Activated CD8-positive, alpha-beta memory T cell treated with anti-CD3 and anti-CD28 coated beads, Interleukin-2, amount 50 U/mL, for 24 hours (primary cell): Measurements from ENCODE around the gene PSMA5.
"Not testable (repeated sequence)": the region's sequence is repeated elsewhere in the genome, so short reads cannot be mapped to it uniquely, and the experiment has no call there.

Experiments
- DNase-seq: peaks from one replicate; pipeline ENCODE4 v3.0.0-alpha.2; 2020; ENCODE audit errors: extremely low read depth

PSMA5 gene

DNA sequence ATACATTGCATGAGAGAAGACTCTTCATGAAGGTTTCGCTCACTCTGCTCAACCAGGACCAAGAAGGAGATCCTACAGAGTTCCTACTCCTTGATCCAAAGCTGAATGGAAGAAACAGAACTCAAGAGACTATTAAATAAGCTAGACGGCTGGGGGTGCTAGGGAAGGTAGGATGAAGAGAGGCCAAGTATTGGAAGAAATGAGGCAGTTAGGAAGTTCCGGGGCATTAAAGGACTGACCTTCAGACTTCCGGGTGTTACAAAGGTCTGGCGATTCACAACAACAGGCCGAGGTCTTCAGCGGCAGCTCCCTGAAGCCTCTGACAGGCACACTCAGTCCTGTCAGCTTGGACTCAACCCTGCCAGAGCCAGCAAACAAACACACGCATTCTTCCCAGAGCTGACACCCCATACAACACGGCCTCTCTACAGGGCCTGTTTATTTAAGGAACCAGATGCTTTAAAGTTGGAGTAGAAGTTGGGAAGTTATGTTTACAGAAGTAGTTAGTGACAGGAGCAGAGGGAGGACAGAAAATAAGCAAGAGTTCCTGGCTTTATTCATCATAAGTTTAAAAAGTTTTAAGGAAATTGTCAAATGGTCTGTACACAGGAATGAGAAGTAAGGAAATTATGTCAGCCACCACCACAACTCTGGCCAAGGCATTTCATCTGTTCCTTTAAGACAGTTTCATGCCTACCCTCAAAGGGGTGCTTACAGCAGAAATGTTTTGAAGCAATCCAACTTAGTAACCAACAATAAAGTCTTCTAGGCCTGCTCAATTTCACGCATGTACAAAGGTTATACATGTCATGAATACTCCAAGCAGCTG, 33.2 kb downstream of the PSMA5 start:
- DNase-seq: no peak

DNA sequence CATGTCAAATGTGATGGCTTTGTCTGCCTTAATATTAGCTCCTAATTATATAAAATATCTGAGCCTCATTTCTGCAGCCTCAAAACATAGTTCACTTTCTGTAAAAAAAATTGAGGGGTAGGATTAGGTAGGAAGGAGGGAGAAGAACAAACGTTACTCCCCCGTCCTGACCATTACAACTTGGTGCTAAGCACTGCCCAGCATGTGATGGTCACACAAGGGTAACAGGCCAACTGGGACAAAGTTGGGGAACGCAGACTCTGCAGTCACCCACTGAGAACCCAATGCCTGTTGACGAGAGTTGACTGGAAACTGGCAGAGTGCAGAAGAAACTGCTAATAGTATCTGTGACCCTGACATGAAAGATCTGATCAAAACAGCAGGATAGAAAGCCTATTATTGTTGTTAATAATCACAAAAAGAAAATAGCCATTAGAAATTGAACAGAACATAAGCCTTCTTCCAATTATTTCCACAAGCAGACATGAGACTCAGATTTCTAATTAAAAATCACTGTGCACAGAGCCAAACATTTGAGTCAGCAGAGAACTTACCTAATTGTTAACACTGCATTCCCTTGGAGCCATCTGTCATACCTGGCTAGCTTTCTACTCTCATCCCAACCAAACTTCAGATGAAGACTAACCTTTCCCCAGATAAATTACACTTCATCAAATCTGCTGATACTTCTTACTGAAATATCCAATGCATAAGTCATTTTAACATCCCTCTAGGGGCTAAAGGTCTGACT, 34.0 kb downstream of the PSMA5 start:
- DNase-seq: no peak

DNA sequence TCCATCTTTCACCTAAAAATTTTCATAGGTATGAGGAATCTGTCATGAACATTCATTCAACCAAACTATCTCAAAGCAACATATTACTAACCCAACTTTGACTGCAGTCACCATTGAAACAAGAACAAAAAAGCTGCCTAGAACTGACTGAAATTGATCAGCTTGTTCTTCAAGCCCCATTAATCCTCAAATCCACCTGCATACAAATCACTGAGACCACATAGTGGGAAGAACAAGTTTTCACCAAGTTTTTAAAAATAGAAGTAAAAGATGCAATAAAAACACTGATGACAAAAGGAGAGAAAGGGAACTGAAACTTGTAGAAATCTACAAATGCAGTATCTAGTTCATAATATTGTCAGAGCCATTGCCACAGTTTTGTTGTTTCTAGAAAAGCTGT, 34.6 kb downstream of the PSMA5 start:
- DNase-seq: no peak

- no peak for DNase-seq
Measured at GRCh38 chr1:109391157-109391556, 35.1 kb downstream of the PSMA5 start.

- no peak for DNase-seq
Measured at GRCh38 chr1:109389638-109390341, 36.5 kb downstream of the PSMA5 start.

DNA sequence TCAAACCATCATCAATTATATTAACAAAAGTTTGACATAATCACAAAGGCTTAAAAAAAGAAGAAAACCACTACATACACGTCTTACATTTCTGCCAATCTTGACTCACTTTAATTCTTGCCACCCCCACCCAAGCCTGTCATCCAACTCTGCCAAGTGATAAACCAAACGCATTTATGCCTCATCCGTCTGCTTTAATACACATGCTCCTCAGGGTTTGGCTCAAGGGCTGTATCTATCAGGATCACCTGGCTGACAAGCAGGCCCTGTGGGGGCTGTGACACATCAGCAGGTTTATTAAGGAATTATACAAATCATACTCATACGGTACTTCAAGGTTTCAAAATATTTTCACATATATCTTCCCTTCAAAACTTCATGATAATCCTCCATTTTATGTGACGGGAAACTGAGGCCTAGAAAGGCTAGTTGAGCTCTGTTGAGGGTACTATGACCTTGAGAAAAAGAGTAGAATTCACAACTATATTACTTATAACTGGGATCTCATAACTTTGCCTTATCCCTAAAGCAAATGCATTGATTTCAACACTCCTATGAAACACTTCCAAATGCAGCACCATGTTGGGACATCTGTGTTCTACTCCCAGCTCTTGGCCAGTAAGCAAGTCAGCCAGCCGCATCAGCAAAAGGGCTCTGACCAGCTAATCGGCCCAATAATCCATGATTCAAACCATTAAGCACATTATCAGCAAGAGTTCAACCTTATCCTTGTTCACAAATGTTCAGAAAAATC, 37.2 kb downstream of the PSMA5 start:
- DNase-seq: no peak

DNA sequence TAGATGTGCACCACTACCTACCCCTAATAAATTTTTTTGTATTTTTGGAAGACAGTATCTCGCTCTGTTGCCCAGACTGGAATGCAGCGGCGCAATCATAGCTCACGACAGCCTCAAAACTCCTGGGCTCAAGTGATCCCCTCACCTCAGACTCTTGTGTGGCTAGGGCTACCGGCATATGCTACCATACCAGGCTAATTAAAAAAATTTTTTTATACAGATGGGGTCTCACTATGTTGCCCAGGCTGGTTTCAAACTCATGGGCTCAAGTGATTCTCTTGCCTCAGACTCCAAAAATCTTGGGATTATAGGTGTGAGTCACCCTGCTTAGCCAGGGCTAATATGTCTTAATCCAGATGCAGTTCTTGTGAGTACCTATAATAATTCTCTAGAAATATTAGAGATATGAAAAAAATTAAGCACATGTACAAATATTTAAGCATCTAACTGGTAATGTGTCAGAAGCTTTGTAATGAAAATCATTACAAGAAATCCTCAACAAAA, 38.0 kb downstream of the PSMA5 start:
- DNase-seq: no peak

- DNase-seq: no peak
Measured at GRCh38 chr1:109386054-109386717, 40.1 kb downstream of the PSMA5 start.

GRCh38 chr1:109385417-109385816, 40.8 kb downstream of the PSMA5 start:
- no peak for DNase-seq

DNA sequence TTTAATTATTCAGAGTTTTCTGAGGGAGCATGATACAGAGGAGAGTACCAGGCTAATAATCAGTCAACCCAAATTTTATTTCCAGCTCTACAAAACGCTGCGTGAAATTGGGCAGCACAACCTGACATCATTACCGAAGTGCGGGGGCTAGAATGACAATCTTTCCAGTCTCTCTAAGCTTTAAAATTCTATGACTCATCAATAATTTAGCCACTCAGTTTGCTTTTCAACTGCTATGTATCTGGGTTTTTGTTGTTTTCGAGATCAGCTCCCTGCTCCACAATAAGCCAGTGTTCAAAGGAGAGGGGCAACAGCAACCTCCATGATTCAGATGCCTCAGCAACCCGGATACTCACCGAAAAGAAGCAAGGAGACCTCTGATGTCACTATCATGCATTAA, 42.4 kb downstream of the PSMA5 start:
- no peak for DNase-seq

- no peak for DNase-seq
Measured at GRCh38 chr1:109383087-109383779, 43.0 kb downstream of the PSMA5 start.

DNA sequence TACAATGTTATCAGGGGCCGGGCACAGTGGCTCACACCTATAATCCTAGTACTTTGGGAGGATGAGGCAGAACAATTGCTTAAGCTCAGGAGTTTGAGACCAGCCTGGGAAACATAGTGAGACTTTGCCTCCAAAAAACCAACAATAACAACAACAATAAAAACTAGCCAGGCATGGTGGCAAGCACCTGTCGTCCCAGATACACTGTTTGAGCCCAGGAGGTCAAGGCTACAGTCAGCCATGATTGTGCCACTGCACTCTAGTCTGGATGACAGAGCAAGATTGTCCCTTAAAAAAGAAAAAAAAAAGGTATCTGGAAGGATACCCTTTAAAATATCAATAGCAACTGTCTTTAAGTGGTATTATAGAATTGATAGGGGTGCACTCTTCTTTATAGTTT, 44.7 kb downstream of the PSMA5 start:
- DNase-seq: no peak

- DNase-seq: no peak
Measured at GRCh38 chr1:109379907-109380306, 46.3 kb downstream of the PSMA5 start.

- no peak for DNase-seq
Measured at GRCh38 chr1:109379422-109379821, 46.8 kb downstream of the PSMA5 start.

- no peak for DNase-seq
Measured at GRCh38 chr1:109377698-109378097, 48.5 kb downstream of the PSMA5 start.

- DNase-seq: not testable (repeated sequence)
Measured at GRCh38 chr1:109373696-109374095, 52.6 kb downstream of the PSMA5 start.

DNA sequence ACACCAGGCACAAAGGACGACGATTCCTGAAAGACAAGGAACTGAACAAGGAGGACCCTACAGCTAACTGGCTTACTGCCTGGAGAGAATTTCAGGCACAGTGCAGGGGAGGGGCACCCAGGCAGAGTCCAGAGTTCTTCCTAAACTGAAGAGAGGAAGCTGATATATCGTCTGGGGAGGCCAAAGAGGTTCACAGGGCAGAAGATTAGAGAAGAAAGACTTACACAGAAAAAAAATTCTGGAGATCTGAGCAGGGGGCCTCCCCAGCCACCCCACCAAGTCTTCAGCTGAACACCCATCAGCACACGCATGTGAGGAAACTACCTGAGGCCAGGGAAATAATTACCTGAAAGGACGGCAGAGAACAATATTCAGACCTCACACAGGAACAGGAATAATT, 53.1 kb downstream of the PSMA5 start:
- no peak for DNase-seq

DNA sequence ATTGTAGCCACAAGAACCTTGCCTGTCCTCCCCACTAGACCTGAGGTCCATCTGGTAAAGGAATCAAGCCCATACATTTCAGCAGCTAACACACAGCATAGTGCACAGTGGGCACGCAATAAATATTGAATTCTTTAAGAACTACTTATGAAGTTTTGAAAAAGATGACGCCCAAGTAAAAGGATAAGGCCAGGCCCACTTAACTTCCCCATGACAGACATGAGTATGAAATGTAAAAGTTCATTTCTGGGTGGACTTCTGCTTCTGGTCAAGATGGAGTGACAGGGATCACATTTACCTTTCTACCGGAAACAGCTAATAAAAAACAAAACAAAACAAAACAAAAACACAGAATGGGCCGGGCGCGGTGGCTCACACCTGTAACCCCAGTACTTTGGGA, 54.0 kb downstream of the PSMA5 start:
- DNase-seq: no peak

DNA sequence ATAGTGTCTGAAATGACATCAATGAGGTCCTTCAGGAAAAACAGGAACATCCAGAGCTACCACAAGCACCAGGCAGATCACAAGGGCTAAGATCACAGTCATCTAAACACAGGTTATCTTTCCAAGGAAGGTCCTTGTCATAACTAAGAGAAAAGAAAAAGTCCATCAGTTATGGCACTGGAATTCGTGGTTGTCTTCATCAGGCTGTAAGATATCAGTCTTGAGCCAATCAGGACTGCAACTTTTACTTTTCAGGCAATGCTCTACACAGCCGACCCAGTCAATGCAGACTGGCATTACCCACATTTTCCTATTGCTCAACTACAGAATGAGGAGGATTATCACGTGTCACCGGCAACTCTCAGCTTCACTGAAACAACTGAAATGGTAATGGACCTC, 54.9 kb downstream of the PSMA5 start:
- no peak for DNase-seq

- no peak for DNase-seq
Measured at GRCh38 chr1:109370712-109371340, 55.4 kb downstream of the PSMA5 start.
